ENCODE data around the gene ST6GALNAC3.

ST6GALNAC3 gene

GRCh38 chr1:76256289-76257223 is 182.0 kb downstream of the ST6GALNAC3 start:
- peak; percentile 73 for DNase-seq

GRCh38 chr1:76257823-76258222 is 183.3 kb downstream of the ST6GALNAC3 start:
- DNase-seq = no peak

GRCh38 chr1:76259270-76259669 is 184.7 kb downstream of the ST6GALNAC3 start:
- no peak for DNase-seq

- no peak for DNase-seq
Measured at GRCh38 chr1:76260279-76260678, 185.7 kb downstream of the ST6GALNAC3 start.

GRCh38 chr1:76262601-76263000 is 188.1 kb downstream of the ST6GALNAC3 start:
- no peak for DNase-seq

GRCh38 chr1:76264642-76265041 is 190.1 kb downstream of the ST6GALNAC3 start:
- DNase-seq = no peak

- no peak for DNase-seq
Measured at GRCh38 chr1:76266762-76267161, 192.2 kb downstream of the ST6GALNAC3 start.

GRCh38 chr1:76267631-76268030 is 193.1 kb downstream of the ST6GALNAC3 start:
- no peak for DNase-seq

- DNase-seq = no peak
Measured at GRCh38 chr1:76268341-76268740, 193.8 kb downstream of the ST6GALNAC3 start.

- no peak for DNase-seq
Measured at GRCh38 chr1:76269155-76269554, 194.6 kb downstream of the ST6GALNAC3 start.

GRCh38 chr1:76274302-76274701 is 199.8 kb downstream of the ST6GALNAC3 start:
- no peak for DNase-seq

GRCh38 chr1:76274718-76275117 is 200.2 kb downstream of the ST6GALNAC3 start:
- no peak for DNase-seq

GRCh38 chr1:76278711-76279100 is 204.2 kb downstream of the ST6GALNAC3 start:
- DNase-seq = no peak

GRCh38 chr1:76279101-76279748 is 204.7 kb downstream of the ST6GALNAC3 start:
- DNase-seq = no peak

GRCh38 chr1:76281306-76281705 is 206.8 kb downstream of the ST6GALNAC3 start:
- DNase-seq = no peak

GRCh38 chr1:76284842-76285241 is 210.3 kb downstream of the ST6GALNAC3 start:
- no peak for DNase-seq

GRCh38 chr1:76285578-76286135 is 211.1 kb downstream of the ST6GALNAC3 start:
- DNase-seq = no peak

- no peak for DNase-seq
Measured at GRCh38 chr1:76287917-76288316, 213.4 kb downstream of the ST6GALNAC3 start.

GRCh38 chr1:76288758-76289483 is 214.4 kb downstream of the ST6GALNAC3 start:
- DNase-seq = no peak

GRCh38 chr1:76289692-76290091 is 215.1 kb downstream of the ST6GALNAC3 start:
- no peak for DNase-seq

- DNase-seq = no peak
Measured at GRCh38 chr1:76290271-76290670, 215.7 kb downstream of the ST6GALNAC3 start.

GRCh38 chr1:76291191-76291590 is 216.6 kb downstream of the ST6GALNAC3 start:
- DNase-seq = no peak

- DNase-seq = no peak
Measured at GRCh38 chr1:76291737-76292136, 217.2 kb downstream of the ST6GALNAC3 start.

Measured in NCI-H345 (cell line).